Testis (tissue), 2 donors: ENCODE data around the gene ZNF106.

ENCODE experiments used
- CTCF ChIP-seq, 3 experiments: fragments of 450-650 bp in 2 of 3; fragments of 200-600 bp in 1 of 3; sonication (generic) in 1 of 3; IDR thresholded peaks; one replicate each; pipeline ENCODE4 v1.5.1; 2016 to 2019; ENCODE audit warnings: antibody characterized with exemption in 3 of 3, mild to moderate bottlenecking in 2 of 3, moderate library complexity in 1 of 3
- POLR2A ChIP-seq: fragments of 450-650 bp; IDR thresholded peaks from one replicate; pipeline ENCODE4 v1.6.1; 2017; ENCODE audit warnings: antibody characterized with exemption, mild to moderate bottlenecking, moderate library complexity

GRCh38 chr15:42453826-42454225, 37.1 kb downstream of the ZNF106 start:
- TF ChIP-seq CTCF (IDR thresholded peaks at IDR 0.05) (no peak), POLR2A (no peak)
